H9 (cell line): ENCODE results near the gene FHIT. TPM values are rescaled to one million over a fixed set of nuclear protein-coding genes. Genes with fewer than 3 reads are reported as not detected.

ENCODE experiments used
- DNase-seq: peaks from one replicate; pipeline ENCODE4 v3.0.0-alpha.2; 2017
- H2AFZ ChIP-seq: one replicate; pipeline ENCODE4 v1.6.1; 2013; ENCODE audit warnings: mild to moderate bottlenecking, low read length, control low read depth, moderate library complexity
- H2AK5ac ChIP-seq: 2 replicates; pipeline ENCODE4 v1.6.1; 2013; ENCODE audit warnings: low read length, control low read depth, mixed read lengths; ENCODE audit not compliant: insufficient read length
- H2BK120ac ChIP-seq: one replicate; pipeline ENCODE4 v1.6.1; 2013; ENCODE audit warnings: low read depth, mild to moderate bottlenecking, low read length, control low read depth, inconsistent platforms; ENCODE audit not compliant: poor library complexity, severe bottlenecking
- H2BK12ac ChIP-seq: 2 replicates; pipeline ENCODE4 v1.6.1; 2013; ENCODE audit warnings: low read length, control low read depth, mixed read lengths, low read depth; ENCODE audit not compliant: insufficient read length
- H2BK15ac ChIP-seq: 2 replicates; pipeline ENCODE4 v1.6.1; 2013; ENCODE audit warnings: low read depth, low read length, control low read depth
- H2BK20ac ChIP-seq: one replicate; pipeline ENCODE4 v1.6.1; 2013; ENCODE audit warnings: low read depth, mild to moderate bottlenecking, low read length, control low read depth, inconsistent platforms; ENCODE audit not compliant: poor library complexity, severe bottlenecking
- H2BK5ac ChIP-seq: 2 replicates; pipeline ENCODE4 v1.6.1; 2013; ENCODE audit warnings: low read length, control low read depth, mixed read lengths; ENCODE audit not compliant: insufficient read length
- H3K14ac ChIP-seq: 2 replicates; pipeline ENCODE4 v1.6.1; 2013; ENCODE audit warnings: low read length, control low read depth; ENCODE audit not compliant: insufficient read depth
- H3K18ac ChIP-seq: 2 replicates; pipeline ENCODE4 v1.6.1; 2013; ENCODE audit warnings: low read depth, mild to moderate bottlenecking, mixed read lengths, low read length, control low read depth; ENCODE audit not compliant: insufficient read length
- H3K23ac ChIP-seq: 2 replicates; pipeline ENCODE4 v1.6.1; 2013; ENCODE audit warnings: low read length, control low read depth, mixed read lengths, low read depth; ENCODE audit not compliant: insufficient read length
- H3K23me2 ChIP-seq: 2 replicates; pipeline ENCODE4 v1.6.1; 2013; ENCODE audit warnings: low read depth, mild to moderate bottlenecking, mixed read lengths, low read length, control low read depth; ENCODE audit not compliant: insufficient read length, poor library complexity, severe bottlenecking
- H3K27ac ChIP-seq: 2 replicates; pipeline ENCODE4 v1.5.1; 2013; ENCODE audit warnings: low read length, control low read depth, mixed read lengths, low read depth; ENCODE audit not compliant: insufficient read length
- H3K27me3 ChIP-seq: 2 replicates; pipeline ENCODE4 v1.6.1; 2013; ENCODE audit warnings: low read length, control low read depth, inconsistent platforms; ENCODE audit not compliant: insufficient read depth
- H3K4ac ChIP-seq: 2 replicates; pipeline ENCODE4 v1.6.1; 2013; ENCODE audit warnings: low read depth, mild to moderate bottlenecking, control low read depth, inconsistent platforms, low read length, moderate library complexity
- H3K4me1 ChIP-seq: 2 replicates; pipeline ENCODE4 v1.6.1; 2013; ENCODE audit warnings: low read length, control low read depth, inconsistent platforms; ENCODE audit not compliant: insufficient read depth
- H3K4me2 ChIP-seq: 2 replicates; pipeline ENCODE4 v1.6.1; 2013; ENCODE audit warnings: low read length, control low read depth, mixed read lengths; ENCODE audit not compliant: insufficient read length, insufficient read depth
- H3K56ac ChIP-seq: 2 replicates; pipeline ENCODE4 v1.6.1; 2013; ENCODE audit warnings: low read depth, mild to moderate bottlenecking, mixed read lengths, low read length, control low read depth; ENCODE audit not compliant: insufficient read length
- H3K79me1 ChIP-seq: 2 replicates; pipeline ENCODE4 v1.6.1; 2013; ENCODE audit warnings: low read depth, mild to moderate bottlenecking, moderate library complexity, low read length, control low read depth, inconsistent platforms; ENCODE audit not compliant: insufficient read depth, poor library complexity, severe bottlenecking
- H3K79me2 ChIP-seq: 2 replicates; pipeline ENCODE4 v1.6.1; 2013; ENCODE audit warnings: low read length, control low read depth, inconsistent platforms; ENCODE audit not compliant: insufficient read depth
- H3K9ac ChIP-seq: 2 replicates; pipeline ENCODE4 v1.6.1; 2013; ENCODE audit warnings: low read length, control low read depth, mixed read lengths; ENCODE audit not compliant: insufficient read length; ENCODE audit errors: extremely low read depth
- H3K9me3 ChIP-seq: one replicate; pipeline ENCODE4 v1.6.1; 2013; ENCODE audit warnings: low read depth, low read length, inconsistent platforms; ENCODE audit not compliant: control insufficient read depth
- H3T11ph ChIP-seq: one replicate; pipeline ENCODE4 v1.6.1; 2013; ENCODE audit warnings: mild to moderate bottlenecking, low read length, control low read depth, inconsistent platforms
- H4K20me1 ChIP-seq: one replicate; pipeline ENCODE4 v1.6.1; 2013; ENCODE audit not compliant: control insufficient read depth, insufficient read length, insufficient read depth
- H4K5ac ChIP-seq: 2 replicates; pipeline ENCODE4 v1.6.1; 2013; ENCODE audit warnings: low read depth, mild to moderate bottlenecking, mixed read lengths, low read length, control low read depth; ENCODE audit not compliant: insufficient read length
- H4K8ac ChIP-seq: replicated peaks from 2 replicates; pipeline ENCODE4 v1.6.1; 2013; ENCODE audit warnings: low read length, control low read depth, mixed read lengths, low read depth; ENCODE audit not compliant: insufficient read length
- H4K91ac ChIP-seq: 2 replicates; pipeline ENCODE4 v1.6.1; 2013; ENCODE audit warnings: low read depth, mild to moderate bottlenecking, moderate library complexity, mixed read lengths, low read length, control low read depth; ENCODE audit not compliant: insufficient read length
- H3K27ac Mint-ChIP-seq, 3 experiments: 2 replicates in 2 of 3; 3 replicates in 1 of 3; pipeline ENCODE4 v1.8.0; 2020 to 2021; ENCODE audit warnings: mixed read lengths in 3 of 3, mild to moderate bottlenecking in 1 of 3, moderate library complexity in 1 of 3
- H3K27me3 Mint-ChIP-seq: 2 replicates; pipeline ENCODE4 v1.8.0; 2021; ENCODE audit warnings: low read depth, mild to moderate bottlenecking, moderate library complexity, mixed read lengths
- H3K36me3 Mint-ChIP-seq, 3 experiments: 2 replicates in 2 of 3; 3 replicates in 1 of 3; pipeline ENCODE4 v1.8.0; 2020 to 2021; ENCODE audit warnings: low read depth in 3 of 3, mixed read lengths in 3 of 3; ENCODE audit not compliant: insufficient read depth in 1 of 3
- H3K4me1 Mint-ChIP-seq, 2 experiments: 2 replicates each; pipeline ENCODE4 v1.8.0; 2020; ENCODE audit warnings: mixed read lengths in 2 of 2
- H3K4me3 Mint-ChIP-seq, 2 experiments: 2 replicates in 1 of 2; 3 replicates in 1 of 2; pipeline ENCODE4 v1.8.0; 2020 to 2021; ENCODE audit warnings: mild to moderate bottlenecking in 2 of 2, mixed read lengths in 2 of 2, moderate library complexity in 1 of 2
- H3K9me3 Mint-ChIP-seq, 2 experiments: 2 replicates in 1 of 2; 3 replicates in 1 of 2; pipeline ENCODE4 v1.8.0; 2020; ENCODE audit warnings: mild to moderate bottlenecking in 2 of 2, mixed read lengths in 2 of 2, moderate library complexity in 1 of 2
- WGBS: extraction: QIAGEN DNeasy Blood & Tissue Kit; methylation state at CpG from one replicate; pipeline ENCODE4 v1.1.7; 2013; ENCODE audit warnings: missing lambda C conversion rate, low lambda C conversion rate, mixed read lengths; ENCODE audit not compliant: insufficient read length; ENCODE audit errors: extremely low coverage; 5-methylcytosine and 5-hydroxymethylcytosine counted together
- total RNA-seq: library from RNA; stranded (reverse); gene quantifications from 2 replicates; pipeline ENCODE4 v1.2.1, GENCODE V29; 2021
- TF ChIP-seq, protein P1 (sequence below): fragments of 200-600 bp; sonication (generic); conservative IDR thresholded peaks from 3 replicates; pipeline ENCODE4 v1.8.0; 2021; ENCODE audit warnings: antibody characterized with exemption, mild to moderate bottlenecking

Gene FHIT
- total RNA-seq, 1 experiment from 2014 or later, result 3.0 TPM

- TF ChIP-seq, protein P1, sequence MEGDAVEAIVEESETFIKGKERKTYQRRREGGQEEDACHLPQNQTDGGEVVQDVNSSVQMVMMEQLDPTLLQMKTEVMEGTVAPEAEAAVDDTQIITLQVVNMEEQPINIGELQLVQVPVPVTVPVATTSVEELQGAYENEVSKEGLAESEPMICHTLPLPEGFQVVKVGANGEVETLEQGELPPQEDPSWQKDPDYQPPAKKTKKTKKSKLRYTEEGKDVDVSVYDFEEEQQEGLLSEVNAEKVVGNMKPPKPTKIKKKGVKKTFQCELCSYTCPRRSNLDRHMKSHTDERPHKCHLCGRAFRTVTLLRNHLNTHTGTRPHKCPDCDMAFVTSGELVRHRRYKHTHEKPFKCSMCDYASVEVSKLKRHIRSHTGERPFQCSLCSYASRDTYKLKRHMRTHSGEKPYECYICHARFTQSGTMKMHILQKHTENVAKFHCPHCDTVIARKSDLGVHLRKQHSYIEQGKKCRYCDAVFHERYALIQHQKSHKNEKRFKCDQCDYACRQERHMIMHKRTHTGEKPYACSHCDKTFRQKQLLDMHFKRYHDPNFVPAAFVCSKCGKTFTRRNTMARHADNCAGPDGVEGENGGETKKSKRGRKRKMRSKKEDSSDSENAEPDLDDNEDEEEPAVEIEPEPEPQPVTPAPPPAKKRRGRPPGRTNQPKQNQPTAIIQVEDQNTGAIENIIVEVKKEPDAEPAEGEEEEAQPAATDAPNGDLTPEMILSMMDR, result no peak
- H2BK20ac ChIP-seq, result no peak overlapping the region
- peaks cover 15% of the 10 kb centered on the region for H3K9me3 ChIP-seq
- H3K79me1 ChIP-seq, result no peaks in the 10 kb centered on the region
- H3K23me2 ChIP-seq, result no peaks in the 10 kb centered on the region
- H3K4ac ChIP-seq, result no peak overlapping the region
- no peaks in the 10 kb centered on the region for H4K20me1 ChIP-seq
- Mint-ChIP-seq H3K9me3 (peaks cover 17 to 26% of the 10 kb centered on the region in 2 experiments), H3K27ac (no peak overlapping the region), H3K4me3 (no peak overlapping the region), H3K4me1 (peaks cover 20 to 24% of the 10 kb centered on the region in 2 experiments), H3K27me3 (peaks cover 2% of the 10 kb centered on the region; the same call in 1 of the 2 replicates), H3K36me3 (peaks cover 21 to 27% (median 22%) of the 10 kb centered on the region in 3 experiments)
- H3T11ph ChIP-seq, result no peak overlapping the region
- no peaks in the 10 kb centered on the region for H3K79me2 ChIP-seq
- no peak overlapping the region for H3K4me2 ChIP-seq
- no peak overlapping the region for H4K8ac ChIP-seq
- H3K27me3 ChIP-seq, result no peaks in the 10 kb centered on the region
- no peak overlapping the region for H3K9ac ChIP-seq
- H2BK12ac ChIP-seq, result no peak overlapping the region
- H2AK5ac ChIP-seq, result no peak overlapping the region
- H3K18ac ChIP-seq, result no peak overlapping the region
- no peak overlapping the region for H3K27ac ChIP-seq
- H3K56ac ChIP-seq, result no peak overlapping the region
- H3K4me1 ChIP-seq, result 0 out of 2 replicates have a peak, but pooled peaks cover 6% of the 10 kb centered on the region
- H4K5ac ChIP-seq, result no peak overlapping the region
- no CpG with 5 or more reads among the region's 1 CpG for WGBS
- H2AFZ ChIP-seq, result no peak overlapping the region
- no peak overlapping the region for H2BK120ac ChIP-seq
- no peak overlapping the region for H4K91ac ChIP-seq
- no peak for DNase-seq
- no peak overlapping the region for H2BK15ac ChIP-seq
- H3K14ac ChIP-seq, result no peak overlapping the region
- H2BK5ac ChIP-seq, result no peak overlapping the region
- no peak overlapping the region for H3K23ac ChIP-seq
Observed at GRCh38 chr3:60754617-60755016, 496.6 kb downstream of the FHIT start.
